ENCODE measurements around the gene CACHD1. TPM values are rescaled to one million over a fixed set of nuclear protein-coding genes. Genes with fewer than 3 reads are reported as not detected.

The CACHD1 gene
- total RNA-seq, 2 donors from 2014 or later, result 6.9 to 12.3 TPM

GRCh38 chr1:64567426-64568170, 97.7 kb downstream of the CACHD1 start:
- no peak for DNase-seq (ENCODE audit: low spot score)
- intact Hi-C loops (cut with DNase I), result no loop called here

DNA sequence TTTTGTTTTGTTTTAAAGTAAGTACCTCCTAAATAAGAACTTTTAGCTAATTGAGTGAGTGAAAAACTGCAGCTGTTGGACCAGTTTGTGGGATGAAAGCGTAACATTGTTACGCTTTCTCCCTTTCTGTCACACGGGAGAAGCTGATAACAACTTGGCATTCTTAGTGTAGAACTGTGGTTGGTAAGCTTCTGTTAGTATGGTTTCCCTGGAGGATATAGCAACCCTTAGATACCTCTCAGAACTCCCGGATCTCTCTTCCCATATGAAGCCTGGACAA, 98.2 kb downstream of the CACHD1 start:
- DNase-seq (ENCODE audit: low spot score), result no peak
- intact Hi-C loops (cut with DNase I), result no loop called here

DNA sequence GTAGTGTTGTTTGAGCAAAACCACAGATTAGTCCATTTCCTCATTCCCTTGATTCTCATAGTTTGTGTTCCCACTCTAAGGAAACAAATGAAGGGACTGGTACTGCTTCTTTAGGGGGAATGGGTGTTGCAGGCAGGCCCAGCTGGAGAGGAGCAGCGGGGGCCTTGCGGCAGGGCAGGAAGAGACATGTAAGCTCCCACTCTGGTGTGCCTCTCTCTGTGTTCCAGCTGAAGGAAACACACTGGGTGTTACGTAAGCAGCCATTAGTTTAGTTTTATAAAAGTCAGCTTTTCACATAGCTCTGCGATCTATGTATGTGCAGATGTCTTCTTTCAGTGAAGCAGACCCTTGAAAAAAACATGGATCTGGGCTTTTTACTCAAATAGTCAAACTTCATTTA, 99.5 kb downstream of the CACHD1 start:
- DNase-seq (ENCODE audit: low spot score), result no peak

DNA sequence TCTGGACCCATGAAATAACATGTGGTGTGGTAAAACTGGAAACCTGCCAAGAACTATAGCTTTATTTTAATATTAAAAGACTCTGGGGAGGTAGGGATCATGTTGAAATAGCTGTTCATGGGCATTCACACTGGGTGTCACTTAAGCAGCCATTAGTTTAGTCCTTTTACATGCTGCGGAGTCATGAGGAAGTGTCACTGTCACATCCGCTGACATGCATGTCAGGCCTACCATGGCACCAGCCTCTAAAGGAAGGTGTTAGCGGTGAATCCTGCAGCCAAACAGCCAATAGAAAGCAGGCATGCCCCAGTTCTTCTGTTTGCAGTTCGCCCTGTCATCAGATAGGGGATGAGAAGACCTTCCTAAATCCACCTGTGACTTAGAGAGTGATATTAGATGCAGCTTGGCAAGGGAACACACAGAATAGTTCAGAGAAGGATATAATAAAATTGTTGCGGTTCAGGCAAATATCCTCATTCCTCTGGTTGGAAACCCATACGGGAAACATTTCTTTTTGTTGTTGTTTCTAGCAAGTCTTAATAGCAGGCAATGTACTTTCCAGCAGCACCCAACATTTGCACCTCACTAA, 100.4 kb downstream of the CACHD1 start:
- no peak for DNase-seq (ENCODE audit: low spot score)
- intact Hi-C loops (cut with DNase I), result no loop called here

More for the DNA sequence above, 99.5 kb downstream of the CACHD1 start:
- intact Hi-C loops (cut with DNase I), result no loop called here

GRCh38 chr1:64572222-64572900, 102.4 kb downstream of the CACHD1 start:
- intact Hi-C loops (cut with DNase I), result no loop called here
- no peak for DNase-seq (ENCODE audit: low spot score)

- intact Hi-C loops (cut with DNase I), result no loop called here
- no peak for DNase-seq (ENCODE audit: low spot score)
Observed at GRCh38 chr1:64574301-64574700, 104.4 kb downstream of the CACHD1 start.

GRCh38 chr1:64575881-64576676, 106.2 kb downstream of the CACHD1 start:
- intact Hi-C loops (cut with DNase I), result no loop called here
- no peak for DNase-seq (ENCODE audit: low spot score)

DNA sequence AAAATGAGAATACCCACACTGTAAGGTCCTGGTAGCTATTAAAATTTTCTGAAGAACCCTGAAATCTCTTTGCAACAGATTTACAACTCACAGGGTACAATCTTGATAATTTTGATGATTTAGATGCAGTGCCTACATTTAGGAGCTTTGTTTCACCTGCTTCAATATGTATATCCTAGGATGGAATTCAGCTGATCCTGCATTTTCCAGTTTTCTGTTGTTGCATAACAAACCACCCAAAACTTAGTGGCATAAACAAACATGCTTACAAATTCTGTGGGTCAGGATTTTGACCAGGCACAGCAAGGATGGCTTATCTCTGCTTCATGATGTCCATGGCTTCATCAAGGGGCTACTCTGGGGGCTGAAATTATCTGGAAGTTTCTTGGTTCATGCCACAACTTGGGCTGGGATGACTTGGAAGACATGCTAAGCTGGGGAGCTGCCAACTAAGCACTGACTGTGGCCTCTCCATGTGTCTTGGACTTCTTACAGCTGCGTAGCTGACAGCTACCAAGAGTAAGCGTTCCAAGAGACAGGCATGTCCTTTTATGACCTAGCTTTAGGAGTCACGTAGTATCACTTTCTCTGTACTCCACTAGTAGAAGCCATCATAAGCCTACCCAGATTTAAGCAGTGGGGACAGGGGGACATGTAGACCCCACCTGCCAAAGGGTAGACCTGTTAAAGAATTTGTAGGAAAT, 108.5 kb downstream of the CACHD1 start:
- intact Hi-C loops (cut with DNase I), result no loop called here
- DNase-seq (ENCODE audit: low spot score), result no peak

DNA sequence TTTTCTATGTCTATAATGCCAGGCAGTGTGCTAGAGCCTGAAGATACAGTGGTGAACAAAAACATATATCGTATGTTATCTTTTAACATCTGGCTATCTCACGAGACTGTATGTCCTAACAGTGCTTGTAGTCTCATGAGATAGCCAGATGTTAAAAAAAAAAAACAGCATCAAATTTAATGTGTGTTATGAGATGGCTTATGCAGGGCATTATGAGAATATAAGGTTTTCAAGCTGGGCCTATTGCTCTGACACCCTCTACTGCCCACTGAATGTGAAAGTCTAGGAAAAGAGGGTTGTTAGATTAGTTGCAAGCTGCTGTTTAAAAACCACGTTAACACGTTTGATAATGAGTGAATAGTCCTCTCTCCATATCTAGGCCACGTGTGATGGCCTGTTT, 109.8 kb downstream of the CACHD1 start:
- no peak for DNase-seq (ENCODE audit: low spot score)
- intact Hi-C loops (cut with DNase I), result no loop called here

GRCh38 chr1:64581135-64581842, 111.4 kb downstream of the CACHD1 start:
- DNase-seq (ENCODE audit: low spot score), result no peak
- intact Hi-C loops (cut with DNase I), result no loop called here

DNA sequence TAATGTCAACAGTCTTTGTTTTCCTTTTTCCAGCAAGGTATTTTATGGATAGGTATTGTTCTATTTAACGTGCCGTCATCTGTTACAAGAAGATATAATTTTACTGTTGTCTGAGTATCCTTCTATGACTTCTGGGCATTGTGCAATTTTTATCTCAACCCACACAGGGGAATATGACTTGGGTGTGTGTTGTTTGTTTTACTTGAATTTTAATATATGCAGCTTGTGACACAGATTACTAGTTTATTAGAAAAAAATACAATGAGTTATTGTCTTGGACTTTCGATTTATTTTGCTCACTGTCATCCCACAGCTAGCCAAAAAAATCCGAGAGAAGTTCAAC, 111.9 kb downstream of the CACHD1 start:
- intact Hi-C loops (cut with DNase I), result no loop called here
- DNase-seq (ENCODE audit: low spot score), result no peak

DNA sequence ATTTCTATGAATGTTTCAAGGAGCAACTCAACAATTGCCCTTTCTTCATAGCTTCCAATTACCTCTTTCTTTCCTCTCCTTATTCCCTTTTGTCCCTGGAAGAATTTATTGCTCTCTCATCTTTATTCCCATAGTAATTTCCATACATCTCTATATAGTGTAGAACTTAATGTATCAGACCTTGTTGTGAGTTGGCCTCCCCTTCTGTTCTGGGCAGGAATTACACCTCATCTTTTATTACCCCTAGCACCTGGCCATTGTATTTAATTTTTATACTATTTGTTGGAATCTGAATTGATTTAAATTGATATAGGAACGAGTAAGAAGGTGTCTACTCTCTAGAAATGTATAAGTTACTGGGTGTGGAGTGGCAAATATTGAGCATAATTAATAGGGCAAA, 114.5 kb downstream of the CACHD1 start:
- no peak for DNase-seq (ENCODE audit: low spot score)
- intact Hi-C loops (cut with DNase I), result no loop called here

- no peak for DNase-seq (ENCODE audit: low spot score)
- intact Hi-C loops (cut with DNase I), result no loop called here
Observed at GRCh38 chr1:64588876-64589275, 118.9 kb downstream of the CACHD1 start.

GRCh38 chr1:64590316-64590715, 120.4 kb downstream of the CACHD1 start:
- intact Hi-C loops (cut with DNase I), result no loop called here
- DNase-seq (ENCODE audit: low spot score), result no peak

- intact Hi-C loops (cut with DNase I), result no loop called here
- no peak for DNase-seq (ENCODE audit: low spot score)
Observed at GRCh38 chr1:64594446-64594845, 124.5 kb downstream of the CACHD1 start.

DNA sequence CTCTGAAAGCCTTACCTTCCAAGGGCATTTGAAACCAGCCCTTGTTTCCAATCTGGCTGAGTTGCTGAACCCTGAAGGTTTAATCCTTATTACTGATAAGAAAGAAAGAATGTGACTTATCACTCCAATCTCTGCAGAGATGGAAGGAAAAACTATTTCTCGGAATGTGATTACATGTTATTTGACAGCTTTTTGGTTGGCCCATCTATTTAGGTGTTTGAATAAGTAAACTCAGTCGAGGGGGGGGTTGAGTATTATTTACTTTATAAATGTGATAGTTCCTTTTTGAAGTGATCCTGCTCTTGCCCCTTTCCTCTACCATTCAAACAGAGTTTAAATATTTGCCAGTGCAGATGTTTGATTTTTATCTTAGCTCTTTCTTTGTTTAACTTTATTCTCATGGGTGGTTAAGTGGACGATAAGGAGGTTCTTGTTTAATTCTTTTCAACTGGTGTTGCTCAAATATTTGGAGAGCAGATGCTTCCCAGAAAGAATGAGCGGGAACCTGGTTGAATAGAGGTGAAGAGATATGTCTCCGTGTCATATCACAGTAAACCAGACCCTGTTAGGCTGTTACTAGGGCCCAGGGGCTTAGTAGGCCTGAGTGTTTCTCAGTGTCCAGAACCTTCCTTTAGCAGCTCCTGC, 126.1 kb downstream of the CACHD1 start:
- no peak for DNase-seq (ENCODE audit: low spot score)
- intact Hi-C loops (cut with DNase I), result no loop called here

DNA sequence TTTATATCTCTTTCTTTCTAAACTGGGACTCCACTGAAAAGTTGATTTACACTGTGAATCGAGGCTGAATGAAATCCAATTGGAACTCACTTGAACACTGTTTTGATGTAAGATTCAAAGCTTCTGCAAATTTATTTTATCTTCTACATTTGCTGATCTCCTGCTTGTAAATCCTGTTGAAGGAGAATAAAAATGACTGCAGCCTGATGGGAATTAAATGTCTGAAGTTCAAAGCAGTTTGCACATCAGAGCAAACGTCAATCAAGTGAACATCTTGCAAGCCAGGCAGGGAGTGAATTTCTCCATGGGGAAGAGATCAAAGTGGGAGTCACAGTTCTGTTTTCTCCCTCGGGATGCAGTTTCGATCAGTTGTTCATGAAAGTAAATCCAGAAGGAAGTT, 127.2 kb downstream of the CACHD1 start:
- intact Hi-C loops (cut with DNase I), result no loop called here
- DNase-seq (ENCODE audit: low spot score), result no peak

DNA sequence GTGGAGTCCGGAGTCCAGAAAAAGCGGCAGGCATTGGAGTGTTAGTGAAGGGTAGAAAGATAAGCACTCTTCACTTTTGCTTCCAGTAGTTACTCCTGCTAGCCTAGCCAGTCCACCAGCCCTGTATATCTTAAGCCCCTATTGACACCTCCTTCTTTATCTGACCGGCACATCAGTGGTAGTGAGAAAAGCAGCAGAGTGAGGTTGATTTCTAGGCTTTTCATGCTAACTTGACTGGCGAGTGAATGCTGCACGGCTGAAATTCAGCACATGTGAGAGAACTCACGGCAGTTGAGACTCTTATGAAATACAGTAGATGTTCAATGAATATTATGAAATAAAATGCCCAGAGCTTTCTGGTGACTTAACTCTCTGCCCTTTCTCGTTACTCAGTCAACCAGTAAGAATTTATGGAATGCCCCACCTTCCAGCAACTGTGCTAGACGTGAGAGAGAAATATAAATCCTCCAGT, 128.2 kb downstream of the CACHD1 start:
- intact Hi-C loops (cut with DNase I), result no loop called here
- DNase-seq (ENCODE audit: low spot score), result no peak

DNA sequence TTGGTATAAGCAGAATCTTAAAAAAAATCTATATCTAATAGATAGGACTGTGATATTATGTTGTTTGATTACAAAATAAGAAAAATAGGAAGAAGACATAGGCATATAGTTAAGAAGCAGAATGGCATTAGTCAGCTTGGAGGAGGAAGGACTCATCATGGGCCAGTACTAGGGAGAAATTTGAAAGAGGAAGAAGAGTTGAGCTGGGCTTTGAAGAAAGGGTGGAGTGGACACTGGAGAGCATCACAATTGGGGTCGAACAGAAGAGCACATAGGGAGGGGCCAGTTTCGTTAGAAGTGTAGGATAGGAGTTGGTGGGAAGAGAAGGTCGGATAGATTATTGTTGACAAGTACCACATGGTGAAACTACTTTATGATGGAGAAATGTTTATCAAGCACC, 129.3 kb downstream of the CACHD1 start:
- intact Hi-C loops (cut with DNase I), result no loop called here
- no peak for DNase-seq (ENCODE audit: low spot score)
